Measurements from ENCODE around the gene TPSAB1.

DNA sequence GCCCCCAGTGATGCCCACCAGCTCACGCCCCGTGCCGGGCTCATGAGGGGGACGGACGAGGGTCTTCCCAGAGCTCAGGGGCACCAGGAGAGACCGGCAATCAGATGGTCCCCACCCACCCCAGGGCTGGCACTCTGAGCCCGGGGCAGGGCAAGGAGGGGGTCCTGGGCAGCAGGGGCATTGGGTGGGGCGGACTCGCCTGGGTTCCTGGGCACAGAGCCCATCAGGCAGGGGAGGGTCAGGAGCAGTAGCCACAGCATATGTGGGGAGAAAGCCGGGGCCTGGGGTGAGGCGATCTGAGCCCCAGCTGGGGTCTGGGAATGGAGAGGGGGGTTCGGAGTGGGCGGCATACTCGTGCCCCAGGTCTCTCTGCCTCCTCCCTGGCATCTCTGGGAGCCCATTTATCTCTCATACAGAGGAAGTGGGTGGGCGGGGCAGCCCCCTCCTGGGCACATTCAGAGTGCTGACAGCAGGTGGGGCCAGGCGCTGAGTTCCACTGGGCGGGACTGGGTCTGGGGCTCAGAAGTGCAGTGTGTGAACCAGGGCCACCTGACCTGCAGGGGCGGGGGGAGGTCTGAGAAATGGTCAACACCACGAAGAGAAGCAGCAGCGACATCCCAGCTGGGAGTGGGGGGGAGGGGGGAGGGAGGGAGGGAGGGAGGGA lies 48.4 kb downstream of the TPSAB1 start:
- TF ChIP-seq, protein P1, sequence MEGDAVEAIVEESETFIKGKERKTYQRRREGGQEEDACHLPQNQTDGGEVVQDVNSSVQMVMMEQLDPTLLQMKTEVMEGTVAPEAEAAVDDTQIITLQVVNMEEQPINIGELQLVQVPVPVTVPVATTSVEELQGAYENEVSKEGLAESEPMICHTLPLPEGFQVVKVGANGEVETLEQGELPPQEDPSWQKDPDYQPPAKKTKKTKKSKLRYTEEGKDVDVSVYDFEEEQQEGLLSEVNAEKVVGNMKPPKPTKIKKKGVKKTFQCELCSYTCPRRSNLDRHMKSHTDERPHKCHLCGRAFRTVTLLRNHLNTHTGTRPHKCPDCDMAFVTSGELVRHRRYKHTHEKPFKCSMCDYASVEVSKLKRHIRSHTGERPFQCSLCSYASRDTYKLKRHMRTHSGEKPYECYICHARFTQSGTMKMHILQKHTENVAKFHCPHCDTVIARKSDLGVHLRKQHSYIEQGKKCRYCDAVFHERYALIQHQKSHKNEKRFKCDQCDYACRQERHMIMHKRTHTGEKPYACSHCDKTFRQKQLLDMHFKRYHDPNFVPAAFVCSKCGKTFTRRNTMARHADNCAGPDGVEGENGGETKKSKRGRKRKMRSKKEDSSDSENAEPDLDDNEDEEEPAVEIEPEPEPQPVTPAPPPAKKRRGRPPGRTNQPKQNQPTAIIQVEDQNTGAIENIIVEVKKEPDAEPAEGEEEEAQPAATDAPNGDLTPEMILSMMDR (conservative IDR thresholded peaks at IDR 0.05; ENCODE audit: low read depth, low read length): no peak
- TF ChIP-seq EZH2 (IDR thresholded peaks at IDR 0.05; ENCODE audit: borderline replicate concordance, low read depth, low read length, poor library complexity, severe bottlenecking): no peak

Data from A673 (cell line).